GM21390 (cell line): ENCODE results near the gene SPRY4.
"Not testable (repeated sequence)": the region's sequence is repeated elsewhere in the genome, so short reads cannot be mapped to it uniquely, and the experiment has no call there.

Source experiments
- ATAC-seq: cut with Tn5 transposase; IDR thresholded peaks from one replicate; pipeline ENCODE4 v1.9.1; 2021; ENCODE audit not compliant: unreplicated experiment

Gene SPRY4

GRCh38 chr5:142264084-142264483 lies 60.7 kb downstream of the SPRY4 start:
- not testable (repeated sequence) for ATAC-seq

- ATAC-seq, result no peak
Measured at GRCh38 chr5:142263346-142263745, 61.5 kb downstream of the SPRY4 start.

DNA sequence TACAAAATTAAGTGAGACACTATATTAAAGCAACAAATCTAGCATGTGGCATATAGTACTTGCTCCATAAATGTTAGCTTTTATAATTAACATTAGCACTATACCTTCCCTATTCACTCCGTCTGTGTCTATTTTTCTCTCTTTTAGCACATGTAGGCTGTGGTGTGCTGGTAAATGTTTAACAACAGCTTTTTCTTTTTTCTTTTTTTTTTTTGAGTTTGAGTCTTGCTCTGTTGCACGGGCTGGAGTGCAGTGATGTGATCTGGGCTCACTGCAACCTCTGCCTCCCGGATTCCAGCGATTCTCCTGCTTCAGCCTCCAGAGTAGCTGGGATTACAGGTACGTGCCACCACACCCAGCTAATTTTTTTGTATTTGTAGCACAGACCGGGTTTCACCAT lies 62.1 kb downstream of the SPRY4 start:
- ATAC-seq, result no peak
